HUES48 (cell line): ENCODE results near the gene HSPA8.

ENCODE experiments used
- H3K27ac ChIP-seq: one replicate; pipeline ENCODE4 v1.7.0; 2013; ENCODE audit warnings: low read depth, low read length, inconsistent platforms
- H3K27me3 ChIP-seq: 2 replicates; pipeline ENCODE4 v1.6.1; 2013; ENCODE audit warnings: mild to moderate bottlenecking, low read length; ENCODE audit not compliant: control insufficient read depth, insufficient read depth
- H3K36me3 ChIP-seq: 2 replicates; pipeline ENCODE4 v1.6.1; 2013; ENCODE audit warnings: low read length; ENCODE audit not compliant: control insufficient read depth, insufficient read depth
- H3K4me1 ChIP-seq: 2 replicates; pipeline ENCODE4 v1.6.1; 2013; ENCODE audit warnings: mild to moderate bottlenecking, low read length; ENCODE audit not compliant: control insufficient read depth, insufficient read depth
- H3K4me3 ChIP-seq: 2 replicates; pipeline ENCODE4 v1.5.1; 2013; ENCODE audit warnings: mild to moderate bottlenecking, low read depth, low read length
- H3K9ac ChIP-seq: 2 replicates; pipeline ENCODE4 v1.6.1; 2013; ENCODE audit warnings: mild to moderate bottlenecking, low read depth, low read length, moderate library complexity
- H3K9me3 ChIP-seq: 2 replicates; pipeline ENCODE4 v1.6.1; 2013; ENCODE audit warnings: low read length; ENCODE audit not compliant: control insufficient read depth, insufficient read depth

The HSPA8 gene

DNA sequence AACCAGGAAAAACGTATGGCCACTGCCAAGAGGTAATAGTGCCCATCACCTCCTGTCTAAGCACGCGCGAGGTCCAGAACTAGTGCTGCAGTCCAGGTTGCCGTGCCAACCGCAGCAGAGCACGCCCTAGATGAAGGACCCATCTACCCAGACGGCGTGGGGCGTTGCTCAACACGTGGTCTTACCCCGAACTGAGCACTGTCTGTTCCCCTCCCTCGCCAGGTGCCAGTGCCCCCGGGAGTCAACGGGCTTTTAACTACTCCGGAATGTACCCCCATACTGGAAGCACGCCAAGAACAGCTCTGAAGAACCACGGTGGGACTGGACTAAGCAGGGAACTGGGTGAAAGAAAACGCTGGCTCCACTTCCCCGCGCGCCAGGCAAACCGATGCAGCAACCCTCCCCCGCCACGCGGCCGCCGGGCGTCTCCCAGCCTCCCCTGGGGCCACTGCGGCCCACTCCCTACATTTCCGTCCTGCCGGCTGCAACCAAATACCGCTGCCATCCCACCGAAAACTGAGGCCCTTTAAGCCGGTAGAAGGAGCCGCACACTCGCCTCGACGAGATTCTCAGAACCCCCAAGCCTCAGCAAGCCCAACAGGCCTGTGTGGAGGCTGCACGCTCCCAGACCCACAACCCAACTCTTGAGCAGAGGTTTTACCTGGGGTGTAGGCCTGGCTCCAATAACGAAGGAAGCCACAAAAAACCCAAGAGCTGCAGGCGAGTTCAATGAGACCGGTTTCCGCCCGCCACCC lies at the start of gene HSPA8:
TSS of gene HSPA8 (minus strand) at position 734 of the 755 bp plus-strand sequence. CDS start 812 bp downstream, outside the sequence.
- H3K9ac ChIP-seq, result peak within 1 kb of the TSS; percentile 99
- peak within 1 kb of the TSS; percentile 100 for H3K27ac ChIP-seq
- H3K4me1 ChIP-seq, result peaks cover 10% of the 10 kb centered on the region
- peaks cover 51% of the 10 kb centered on the region for H3K36me3 ChIP-seq
- H3K27me3 ChIP-seq, result no peaks in the 10 kb centered on the region
- H3K4me3 ChIP-seq, result peak within 1 kb of the TSS; percentile 95
- no peaks in the 10 kb centered on the region for H3K9me3 ChIP-seq

DNA sequence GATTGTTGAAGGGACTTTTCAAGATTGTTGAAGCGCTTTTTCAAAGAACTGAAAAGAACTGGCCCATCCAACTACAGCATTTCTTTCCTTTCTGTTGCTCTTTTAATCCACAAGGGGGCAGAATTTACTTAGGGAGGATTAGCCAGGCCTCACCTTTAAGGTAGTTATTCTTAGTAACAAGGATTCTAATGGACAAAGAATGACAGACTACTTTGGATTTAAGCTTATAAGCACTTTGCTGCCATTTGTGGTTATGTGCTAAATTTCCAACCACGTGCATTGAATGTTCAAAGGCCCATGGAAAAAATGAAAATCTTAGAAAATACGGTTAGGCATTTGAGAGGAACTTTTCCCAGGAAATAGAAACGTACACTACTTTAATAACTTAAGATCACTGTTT lies 49.5 kb upstream of the HSPA8 start:
- Histone ChIP-seq H3K36me3 (no peaks in the 10 kb centered on the region), H3K9ac (no peak overlapping the region), H3K27ac (no peak overlapping the region), H3K27me3 (no peaks in the 10 kb centered on the region), H3K4me3 (no peak overlapping the region), H3K9me3 (peaks cover 6% of the 10 kb centered on the region; the same call in 1 of the 2 replicates), H3K4me1 (0 out of 2 replicates have a peak, but pooled peaks cover 3% of the 10 kb centered on the region)

DNA sequence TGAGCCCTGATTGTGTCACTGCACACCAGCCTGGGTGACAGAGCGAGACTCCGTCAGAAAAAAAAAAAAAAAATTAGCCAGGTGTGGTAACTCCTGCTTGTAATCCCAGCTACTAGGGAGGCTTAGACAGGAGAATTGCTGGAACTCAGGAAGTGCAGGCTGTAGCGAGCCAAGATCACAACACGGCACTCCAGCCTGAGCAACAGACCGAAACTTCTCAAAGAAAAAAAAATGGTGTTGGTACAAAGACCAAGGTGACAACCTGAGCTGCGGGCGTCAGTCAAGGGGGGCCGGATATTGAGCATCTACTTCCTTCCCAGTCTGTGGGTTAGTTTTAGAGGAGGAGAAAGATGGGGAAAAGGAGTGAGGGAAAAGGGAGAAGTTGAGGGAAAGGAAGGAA lies 48.5 kb upstream of the HSPA8 start:
- no peak overlapping the region for H3K9ac ChIP-seq
- 0 out of 2 replicates have a peak, but pooled peaks cover 3% of the 10 kb centered on the region for H3K4me1 ChIP-seq
- no peaks in the 10 kb centered on the region for H3K36me3 ChIP-seq
- no peak overlapping the region for H3K4me3 ChIP-seq
- H3K9me3 ChIP-seq, result no peaks in the 10 kb centered on the region
- no peaks in the 10 kb centered on the region for H3K27me3 ChIP-seq
- H3K27ac ChIP-seq, result no peak overlapping the region

DNA sequence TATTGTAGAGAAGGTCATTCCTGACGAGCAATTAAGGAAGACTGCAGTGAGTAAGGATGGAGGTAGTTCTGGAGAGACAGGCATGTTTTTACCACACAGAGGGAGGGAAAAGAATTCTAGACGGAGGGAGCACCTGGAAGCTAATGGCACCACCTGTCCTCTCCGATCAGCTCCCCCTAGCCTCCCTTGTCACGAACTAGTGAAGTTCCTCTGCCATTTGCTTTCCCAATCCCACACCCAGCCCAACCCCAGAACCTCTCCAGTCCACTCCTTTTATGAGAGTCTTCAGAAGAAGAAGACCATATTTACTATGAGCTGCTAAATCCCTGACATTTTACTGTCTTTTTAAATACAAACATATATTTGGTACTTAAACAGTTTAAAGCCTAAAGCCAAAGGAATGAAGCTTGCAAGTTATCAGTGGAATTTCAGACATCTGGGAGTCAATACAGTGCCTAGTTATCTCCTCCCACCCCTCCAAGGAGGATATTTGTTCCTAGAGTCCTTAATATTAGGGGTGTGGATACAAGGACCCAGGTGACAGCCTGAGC lies 46.1 kb upstream of the HSPA8 start:
- H3K27me3 ChIP-seq, result no peaks in the 10 kb centered on the region
- H3K9ac ChIP-seq, result no peak overlapping the region
- H3K36me3 ChIP-seq, result no peaks in the 10 kb centered on the region
- H3K9me3 ChIP-seq, result no peaks in the 10 kb centered on the region
- H3K4me3 ChIP-seq, result no peak overlapping the region
- peak overlapping the region; percentile 21 for H3K27ac ChIP-seq
- H3K4me1 ChIP-seq, result 0 out of 2 replicates have a peak, but pooled peaks cover 3% of the 10 kb centered on the region

DNA sequence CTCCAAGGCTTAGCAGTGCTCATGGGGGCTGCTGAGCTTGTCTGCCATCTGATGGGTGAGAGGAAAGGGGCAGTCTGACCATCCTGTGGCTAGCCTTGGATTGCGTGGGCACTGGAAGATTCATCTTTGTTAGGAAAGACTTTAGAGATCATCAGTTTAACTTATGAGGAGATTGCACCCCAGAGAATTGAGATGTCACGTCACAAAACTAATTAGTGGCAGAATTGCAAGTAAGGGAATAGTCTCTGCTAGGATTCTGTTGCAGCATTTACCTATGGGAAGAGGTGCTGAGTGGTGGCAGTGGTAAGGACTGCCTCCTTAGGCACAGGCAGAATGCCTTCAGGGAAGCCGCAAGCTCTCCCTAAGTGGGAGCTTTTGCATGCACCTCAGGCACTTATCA lies 42.8 kb upstream of the HSPA8 start:
- Histone ChIP-seq H3K9ac (no peak overlapping the region), H3K27ac (no peak overlapping the region), H3K4me3 (no peak overlapping the region), H3K4me1 (peaks cover 9% of the 10 kb centered on the region; the same call in 1 of the 2 replicates), H3K27me3 (no peaks in the 10 kb centered on the region), H3K36me3 (no peaks in the 10 kb centered on the region), H3K9me3 (no peaks in the 10 kb centered on the region)

DNA sequence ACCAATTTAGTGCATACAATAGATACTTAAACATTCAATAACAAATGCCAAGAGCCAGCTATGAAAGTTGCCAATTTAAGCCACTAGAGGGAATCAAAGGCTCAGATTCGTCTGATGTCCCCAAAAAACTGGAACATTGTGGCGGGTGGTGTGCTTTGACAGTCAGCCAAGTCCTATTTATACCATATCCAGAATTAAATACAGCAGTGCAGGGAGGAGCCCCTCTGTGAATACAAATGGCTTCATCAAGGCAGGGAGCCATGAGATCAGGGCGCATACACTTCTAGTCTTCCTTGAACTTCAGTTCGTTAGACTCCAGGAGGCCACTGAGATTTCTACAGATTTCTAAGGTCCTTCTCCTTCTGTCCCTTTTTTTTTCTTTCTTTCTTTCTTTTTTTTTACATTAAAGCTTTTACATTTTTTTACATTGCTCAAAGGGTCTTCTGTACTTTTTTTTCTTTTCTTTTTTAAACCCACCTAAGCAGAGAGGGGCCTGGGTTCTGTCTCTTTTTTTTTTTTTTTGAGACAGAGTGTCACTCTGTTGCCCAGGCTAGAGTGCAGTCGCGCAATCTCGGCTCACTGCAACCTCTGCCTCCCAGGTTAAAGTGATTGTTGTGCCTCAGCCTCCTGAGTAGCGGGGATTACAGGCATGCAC lies 41.5 kb upstream of the HSPA8 start:
- Histone ChIP-seq H3K27me3 (no peaks in the 10 kb centered on the region), H3K36me3 (no peaks in the 10 kb centered on the region), H3K4me3 (no peak overlapping the region), H3K27ac (no peak overlapping the region), H3K9ac (no peak overlapping the region), H3K9me3 (no peaks in the 10 kb centered on the region), H3K4me1 (peaks cover 9% of the 10 kb centered on the region; the same call in 1 of the 2 replicates)

DNA sequence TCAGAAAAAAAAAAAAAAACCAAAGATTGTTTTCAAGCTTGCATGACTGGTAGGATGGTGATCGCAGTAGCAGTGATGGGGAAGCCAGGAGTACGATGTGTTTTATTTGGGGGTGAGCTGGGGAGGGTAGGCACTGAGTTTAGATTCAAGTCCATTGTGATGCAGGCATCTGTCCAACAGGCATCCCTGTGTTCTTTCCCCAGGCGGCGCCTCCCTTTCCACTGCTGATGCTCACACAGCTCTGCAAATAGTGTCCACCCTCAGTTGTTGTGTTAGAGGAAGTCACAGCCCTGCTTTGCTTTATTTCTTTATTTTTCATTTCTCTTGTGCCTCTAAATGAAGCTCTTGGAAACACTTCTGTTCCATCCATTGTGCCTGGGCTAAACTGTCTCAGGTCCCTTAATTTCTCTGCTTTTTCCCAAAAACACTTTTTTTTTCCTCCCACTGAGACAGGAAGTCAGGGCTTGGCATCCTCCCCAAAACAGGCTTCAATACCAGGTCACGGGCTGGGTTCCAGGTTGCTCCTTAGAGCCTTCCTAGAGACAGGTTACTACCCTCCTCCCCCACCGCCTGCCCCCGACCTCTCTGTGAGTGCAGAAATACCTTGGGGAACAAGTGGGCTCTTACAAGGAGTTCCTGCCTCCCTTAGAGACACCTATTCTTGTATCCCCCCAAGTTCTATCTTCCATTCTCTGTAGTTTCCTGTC lies 38.6 kb upstream of the HSPA8 start:
- Histone ChIP-seq H3K9ac (no peak overlapping the region), H3K27ac (no peak overlapping the region), H3K4me1 (peaks cover 6% of the 10 kb centered on the region; the same call in 1 of the 2 replicates), H3K27me3 (no peaks in the 10 kb centered on the region), H3K4me3 (no peak overlapping the region), H3K9me3 (no peaks in the 10 kb centered on the region), H3K36me3 (peaks cover 9% of the 10 kb centered on the region; the same call in 1 of the 2 replicates)

DNA sequence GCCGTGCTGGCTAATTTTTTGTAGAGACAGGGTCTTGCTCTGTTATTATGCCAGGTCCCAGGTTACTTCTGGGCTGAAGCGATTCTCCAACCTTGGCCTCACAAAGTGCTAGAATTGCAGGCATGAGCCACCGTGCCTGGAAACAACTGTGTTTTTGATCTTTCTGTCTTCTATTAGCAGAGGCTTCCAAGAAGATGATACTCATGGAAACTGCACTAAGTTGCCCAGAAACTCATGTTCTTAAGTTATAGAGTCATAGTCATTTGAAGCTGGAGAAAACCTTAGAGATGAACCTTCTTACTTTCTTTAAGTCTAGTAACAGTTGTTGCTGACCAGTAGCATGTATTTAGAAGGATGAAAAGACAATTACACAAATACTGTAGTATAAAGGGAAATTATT lies 37.1 kb upstream of the HSPA8 start:
- Histone ChIP-seq H3K9ac (no peak overlapping the region), H3K9me3 (no peaks in the 10 kb centered on the region), H3K4me3 (no peak overlapping the region), H3K27ac (no peak overlapping the region), H3K4me1 (peaks cover 6% of the 10 kb centered on the region; the same call in 1 of the 2 replicates), H3K36me3 (peaks cover 9% of the 10 kb centered on the region; the same call in 1 of the 2 replicates), H3K27me3 (no peaks in the 10 kb centered on the region)

DNA sequence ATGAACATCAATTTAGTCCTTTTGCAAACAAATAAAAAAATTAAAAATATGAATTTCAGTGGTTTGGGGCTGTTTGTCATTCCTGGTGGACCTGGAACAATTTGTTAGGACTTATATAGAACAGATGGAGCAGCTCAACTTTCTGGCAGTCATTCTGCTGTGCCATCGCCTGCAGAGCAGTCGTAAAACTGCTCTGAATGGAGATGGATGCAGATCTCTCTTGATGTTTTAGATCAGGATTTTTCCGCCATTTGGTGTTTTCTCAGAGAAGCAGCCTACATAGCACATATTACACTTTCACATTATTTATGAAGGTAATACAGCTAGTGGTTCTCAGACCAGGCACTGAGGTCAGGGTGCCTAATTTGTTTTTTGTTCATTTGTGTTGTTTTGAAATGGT lies 31.8 kb upstream of the HSPA8 start:
- peaks cover 9% of the 10 kb centered on the region; the same call in 1 of the 2 replicates for H3K36me3 ChIP-seq
- H3K9me3 ChIP-seq, result no peaks in the 10 kb centered on the region
- H3K9ac ChIP-seq, result no peak overlapping the region
- H3K4me3 ChIP-seq, result no peak overlapping the region
- no peak overlapping the region for H3K27ac ChIP-seq
- H3K27me3 ChIP-seq, result no peaks in the 10 kb centered on the region
- H3K4me1 ChIP-seq, result no peaks in the 10 kb centered on the region

DNA sequence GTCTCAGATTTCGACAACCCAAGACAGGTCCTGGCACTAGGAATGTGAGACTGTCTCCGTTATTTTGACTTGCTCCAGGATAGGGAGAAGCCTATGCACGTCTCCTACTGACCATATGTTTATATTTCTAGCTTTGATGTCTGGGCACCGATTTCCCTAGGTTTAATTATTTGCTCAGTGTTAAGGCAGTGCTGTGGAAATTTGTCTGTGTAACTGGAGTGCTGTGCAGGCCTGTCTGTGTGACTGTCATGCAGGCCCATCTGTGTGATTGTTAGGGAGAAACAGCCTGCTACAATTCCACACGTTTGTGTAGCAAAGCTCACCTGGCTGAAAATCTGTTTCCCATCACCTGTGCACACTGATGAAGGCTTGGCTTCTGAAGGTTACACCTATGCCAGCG lies 29.6 kb upstream of the HSPA8 start:
- H3K9me3 ChIP-seq, result no peaks in the 10 kb centered on the region
- H3K4me1 ChIP-seq, result no peaks in the 10 kb centered on the region
- no peak overlapping the region for H3K4me3 ChIP-seq
- H3K27me3 ChIP-seq, result no peaks in the 10 kb centered on the region
- H3K36me3 ChIP-seq, result peaks cover 3% of the 10 kb centered on the region; the same call in 1 of the 2 replicates
- H3K9ac ChIP-seq, result no peak overlapping the region
- no peak overlapping the region for H3K27ac ChIP-seq
